Stimulated activated CD8-positive, alpha-beta memory T cell treated with anti-CD3 and anti-CD28 coated beads, Interleukin-2, amount 100 ng/mL, for 48 hours (primary cell): ENCODE data around the gene FAM72D.
"Not testable (repeated sequence)": the region's sequence is repeated elsewhere in the genome, so short reads cannot be mapped to it uniquely, and the experiment has no call there.

Experiments
- DNase-seq, 2 donors: peaks; one replicate each; pipeline ENCODE4 v3.0.0-alpha.2; 2020; ENCODE audit warnings: low read depth in 2 of 2

The FAM72D gene

DNA sequence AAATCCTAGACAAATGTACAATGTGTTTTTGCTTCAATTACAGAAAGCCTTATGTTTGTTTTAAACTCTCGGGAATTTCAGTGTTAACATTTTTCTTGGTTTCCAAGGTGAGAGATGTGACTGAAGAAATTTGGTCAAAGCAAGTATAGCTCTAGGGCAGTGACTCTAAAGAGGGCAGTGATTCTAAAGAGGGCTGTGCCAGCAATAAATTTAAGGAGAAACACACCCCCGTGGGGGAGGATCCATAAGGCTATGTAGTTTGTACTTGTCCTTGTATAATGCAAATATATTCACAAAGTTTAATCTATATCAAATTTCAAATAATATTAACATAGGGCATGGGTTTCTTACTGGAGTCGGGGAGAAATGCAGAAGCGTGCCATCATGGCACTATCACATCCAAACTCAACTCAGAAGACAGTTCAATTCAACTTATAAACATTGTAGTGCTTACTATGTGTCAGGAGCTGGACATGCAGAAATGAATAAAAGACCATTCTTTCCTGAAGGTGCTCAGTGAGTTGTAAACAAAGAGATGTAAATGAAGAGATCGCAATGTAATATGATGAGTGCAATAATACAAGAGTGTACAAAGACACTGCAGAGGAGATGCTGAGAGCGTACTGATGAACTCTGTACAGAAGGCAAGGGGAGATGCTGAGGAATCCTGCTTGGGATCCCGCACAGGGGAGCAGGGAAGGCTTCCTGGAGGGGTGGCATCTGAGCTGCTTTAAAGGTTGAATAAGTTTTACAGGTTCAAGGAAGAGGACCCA lies 13.1 kb upstream of the FAM72D start:
- DNase-seq = not testable (repeated sequence)

DNA sequence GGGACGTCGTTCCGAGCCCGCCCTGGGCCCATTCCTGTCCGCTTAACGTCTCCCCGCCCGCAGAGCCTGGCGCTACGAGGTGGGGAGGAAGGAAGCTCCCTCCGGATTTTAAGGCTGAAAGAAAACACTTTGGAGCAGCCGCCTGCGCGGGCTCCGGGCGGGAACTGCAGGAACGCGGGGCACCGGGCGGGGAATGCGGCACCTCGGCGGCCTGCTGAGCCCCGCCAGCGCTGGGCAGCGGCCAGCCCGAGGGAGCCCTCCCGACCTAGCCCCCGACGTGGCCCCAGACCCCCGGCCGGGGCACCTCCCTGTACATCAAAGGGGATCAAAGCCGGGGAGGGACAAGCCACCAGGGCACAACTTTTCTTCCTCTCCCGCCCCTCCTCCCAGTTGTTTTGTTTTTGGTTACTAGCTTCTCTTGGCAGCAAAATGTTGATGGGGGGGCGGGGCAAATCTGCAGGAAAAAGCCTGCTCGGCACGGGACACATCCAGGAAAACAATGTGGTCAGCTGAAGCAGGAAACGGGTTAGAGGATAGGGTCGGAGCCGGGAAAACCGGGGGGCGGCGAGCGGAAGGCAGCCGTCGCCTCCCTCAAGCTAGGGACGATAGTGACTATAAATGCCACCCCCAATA lies 2.1 kb upstream of the FAM72D start:
- not testable (repeated sequence) for DNase-seq

DNA sequence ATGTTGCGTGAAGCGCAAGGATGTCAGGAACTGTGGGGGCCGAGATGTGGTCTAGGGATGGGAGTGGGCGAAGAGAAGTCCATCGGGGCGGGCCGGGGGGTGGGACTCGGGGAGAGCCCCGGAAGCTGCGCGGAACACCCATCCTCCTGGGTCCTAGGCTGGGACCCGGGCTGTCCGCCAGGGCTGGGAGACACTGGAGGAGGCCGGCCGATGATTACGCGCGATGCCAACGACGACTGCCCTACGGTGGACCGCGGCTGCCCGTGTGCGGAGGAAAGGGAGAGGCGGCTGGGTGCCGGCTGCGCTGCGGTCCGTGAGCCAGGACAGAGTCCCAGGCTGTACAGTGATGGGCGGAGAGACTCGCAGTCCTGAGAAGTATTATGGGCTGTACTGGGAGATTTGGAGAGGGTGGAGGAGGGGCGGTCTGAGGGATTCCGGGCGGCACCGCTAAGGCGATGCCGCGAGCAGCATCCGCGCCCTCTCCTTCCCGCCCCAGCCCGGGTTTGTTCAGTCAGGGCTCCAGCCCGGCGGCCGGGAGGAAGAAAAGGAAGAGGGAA lies 1.0 kb upstream of the FAM72D start:
- not testable (repeated sequence) for DNase-seq

DNA sequence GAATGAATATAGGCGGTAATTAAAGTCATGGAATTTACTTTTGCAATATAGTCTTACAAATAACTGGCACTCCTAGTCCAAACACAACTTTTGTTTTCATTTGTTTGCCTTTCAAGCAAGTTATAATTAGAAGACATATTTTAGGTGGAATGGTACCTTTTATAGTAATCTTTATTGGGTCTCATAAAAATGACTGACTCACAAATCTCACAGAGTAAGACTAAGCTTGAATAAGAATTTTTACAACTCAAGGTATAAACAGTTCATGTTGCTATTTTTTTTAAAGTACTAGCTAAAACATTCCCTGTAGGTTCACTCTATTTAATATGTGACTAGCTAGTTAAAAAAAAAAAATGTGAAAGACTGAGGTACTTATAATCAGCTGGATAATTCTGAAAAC lies 6.0 kb downstream of the FAM72D start:
- DNase-seq = not testable (repeated sequence)

DNA sequence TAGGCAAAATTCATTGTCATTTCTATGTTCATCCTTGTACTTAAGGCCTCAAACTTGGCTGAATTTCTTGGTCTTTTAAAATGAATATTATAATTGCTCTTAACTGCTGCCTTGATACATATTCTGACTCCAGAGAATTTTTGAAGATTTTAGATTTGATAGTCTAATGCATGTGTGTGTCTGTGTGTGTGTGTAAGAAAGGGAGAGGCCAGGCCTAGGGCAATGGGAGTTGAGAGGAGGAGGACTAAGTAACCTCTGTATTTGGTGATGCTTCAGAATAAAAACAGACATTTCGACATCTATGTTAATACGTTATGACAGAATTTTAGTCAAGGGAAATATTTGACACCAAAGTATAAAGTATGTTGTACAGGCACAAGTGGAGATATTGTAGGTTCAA lies 7.5 kb downstream of the FAM72D start:
- DNase-seq = not testable (repeated sequence)

DNA sequence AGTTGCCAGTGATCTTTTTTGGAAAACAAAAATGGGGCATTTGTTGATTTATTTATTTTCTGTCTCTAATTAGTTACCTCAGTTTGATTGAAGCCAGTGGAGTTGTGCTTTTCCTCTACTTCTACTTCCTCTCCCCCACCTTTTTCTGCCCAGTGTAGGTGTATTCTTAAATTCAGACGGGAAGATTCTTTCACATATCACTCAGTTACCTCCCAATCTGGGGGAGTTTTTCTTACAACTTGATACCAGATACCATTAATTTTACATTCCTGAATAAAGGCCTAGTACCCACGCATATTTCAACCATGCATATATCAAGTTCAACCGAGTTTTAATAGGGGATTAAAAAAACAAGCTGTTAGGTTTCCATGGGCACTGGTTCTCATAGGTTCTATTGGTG lies 15.9 kb downstream of the FAM72D start:
- DNase-seq = not testable (repeated sequence)

DNA sequence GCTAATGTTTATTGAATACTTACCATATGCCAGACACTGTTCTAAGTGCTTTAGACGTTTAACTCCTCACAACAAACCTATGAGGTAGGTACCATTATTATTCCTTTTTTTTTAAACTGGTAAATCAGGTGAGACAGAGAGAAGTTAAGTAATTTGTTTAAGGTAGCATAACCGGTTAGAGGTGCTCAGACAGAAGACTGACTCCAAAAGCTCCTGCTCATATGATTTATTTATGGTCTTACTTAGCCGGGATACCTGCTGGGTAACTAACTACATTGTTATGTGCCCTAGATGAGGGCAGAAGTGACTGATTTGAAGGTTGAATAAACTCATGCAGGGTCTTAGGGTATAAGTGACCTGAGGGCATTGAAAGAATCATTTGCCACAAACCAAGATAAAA lies 16.9 kb downstream of the FAM72D start:
- not testable (repeated sequence) for DNase-seq

DNA sequence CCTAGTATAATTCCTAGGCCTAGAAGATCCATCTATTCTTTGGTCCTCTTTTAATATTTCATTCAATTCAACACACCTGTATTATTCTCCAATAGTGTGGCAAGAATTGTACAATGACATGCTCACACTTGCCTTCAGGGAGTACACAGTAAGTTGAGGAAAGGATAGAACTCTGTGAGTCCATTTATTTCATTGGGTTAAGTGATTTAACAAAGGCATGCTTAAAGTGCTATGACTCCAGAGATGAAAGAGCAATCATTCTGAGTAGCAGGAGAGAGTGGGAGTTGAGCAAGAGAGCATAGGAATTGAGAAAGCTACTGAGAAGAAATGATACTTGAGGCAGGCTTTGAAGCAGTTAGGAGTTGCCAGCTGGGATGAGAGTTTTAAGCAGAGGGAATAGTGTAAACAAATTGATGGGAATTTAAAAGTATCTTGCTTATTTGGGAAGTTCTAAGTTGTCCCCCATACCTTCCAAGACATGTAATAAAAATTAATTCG lies 18.8 kb downstream of the FAM72D start:
- not testable (repeated sequence) for DNase-seq

DNA sequence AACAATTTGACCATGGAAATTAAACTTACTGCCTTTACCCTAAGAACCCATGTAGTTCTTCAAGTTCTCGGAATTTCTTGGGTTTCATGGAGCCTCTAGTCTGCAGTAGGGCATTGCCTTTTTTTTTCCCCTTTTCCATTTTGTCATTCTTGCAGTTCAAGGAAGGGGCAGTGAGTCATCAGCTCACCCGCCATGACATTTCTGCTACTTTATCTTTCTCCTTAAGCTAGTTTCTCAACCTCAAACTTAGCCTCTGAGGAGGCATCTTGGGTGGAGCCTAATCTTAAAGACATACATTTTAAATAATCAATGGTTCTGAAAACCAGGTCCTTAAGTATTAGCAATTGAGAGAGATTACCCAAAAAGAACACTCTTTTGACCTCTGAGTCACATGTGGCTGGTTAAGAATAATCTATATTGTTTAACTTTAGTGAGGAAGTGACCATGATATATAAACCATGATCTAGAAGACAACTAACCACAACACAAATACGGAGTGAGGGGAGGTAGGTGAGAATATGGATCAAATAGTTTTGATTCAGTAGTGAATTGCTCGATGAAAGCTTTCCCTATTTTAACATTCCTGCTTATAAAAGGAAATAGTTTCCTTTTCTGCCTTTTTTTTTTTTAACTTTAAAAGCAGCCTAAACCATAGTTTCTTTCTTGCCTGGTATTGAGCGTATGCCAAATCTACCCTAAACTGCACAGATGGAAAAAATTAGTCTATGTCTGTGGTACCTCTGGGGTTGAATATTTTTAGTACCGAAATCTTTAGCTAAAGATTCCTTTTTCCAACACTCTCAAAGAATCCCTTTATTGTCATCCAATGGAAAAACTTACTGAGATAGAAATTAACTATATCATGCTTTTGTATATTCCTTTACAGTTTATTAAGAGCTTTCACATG lies 20.1 kb downstream of the FAM72D start:
- not testable (repeated sequence) for DNase-seq

DNA sequence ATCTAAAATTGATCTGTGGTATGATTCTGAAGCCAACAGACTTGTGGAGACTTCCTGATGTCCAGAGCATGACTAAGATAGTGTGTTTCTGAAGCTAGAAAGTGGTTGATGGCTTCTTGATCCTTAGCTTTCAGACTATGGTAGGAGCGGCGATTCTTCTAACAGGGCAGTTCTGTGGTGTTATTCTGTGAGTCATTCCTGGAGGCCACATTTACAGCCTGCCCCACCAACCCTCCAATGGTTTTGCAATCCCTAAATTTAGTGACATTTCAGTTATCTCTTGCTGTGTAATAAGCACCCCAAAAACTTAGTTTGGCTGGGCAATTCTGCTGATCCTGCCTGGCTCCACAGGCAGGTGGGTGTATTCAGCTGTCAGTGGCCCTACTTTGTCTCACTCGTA lies 24.1 kb downstream of the FAM72D start:
- not testable (repeated sequence) for DNase-seq

DNA sequence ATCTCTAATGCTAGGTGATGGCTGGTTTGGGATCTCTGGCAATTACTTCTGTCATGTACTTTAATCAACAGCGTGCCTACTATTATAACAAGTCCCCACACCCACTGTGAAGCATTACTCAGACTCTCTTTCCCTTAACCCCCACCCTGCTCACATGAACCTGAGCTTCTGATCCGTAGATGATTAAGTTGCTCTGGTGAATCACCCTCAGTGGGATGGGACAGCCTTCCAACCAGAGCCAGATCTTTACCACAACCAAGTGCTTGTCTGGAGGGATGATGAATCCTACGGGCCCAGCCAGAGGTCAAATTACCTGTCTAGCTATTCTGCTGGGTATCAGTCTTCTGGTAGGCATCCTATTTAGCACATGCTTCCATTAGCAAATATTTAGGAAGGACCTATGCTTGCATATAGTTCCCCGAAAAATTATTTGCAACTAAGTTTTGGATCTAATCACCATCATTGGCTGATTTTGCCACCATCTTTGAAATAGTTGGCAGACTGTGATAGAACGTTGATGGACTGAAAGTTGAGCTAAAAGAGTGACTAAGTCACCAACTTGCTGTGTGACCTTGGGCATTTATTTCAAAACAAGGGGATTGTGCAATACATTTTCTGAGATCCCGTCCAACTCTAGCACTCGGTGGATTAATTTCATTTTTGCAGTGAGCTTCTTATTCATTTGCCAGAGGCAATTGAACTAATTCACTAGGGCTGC lies 26.7 kb downstream of the FAM72D start:
- not testable (repeated sequence) for DNase-seq

DNA sequence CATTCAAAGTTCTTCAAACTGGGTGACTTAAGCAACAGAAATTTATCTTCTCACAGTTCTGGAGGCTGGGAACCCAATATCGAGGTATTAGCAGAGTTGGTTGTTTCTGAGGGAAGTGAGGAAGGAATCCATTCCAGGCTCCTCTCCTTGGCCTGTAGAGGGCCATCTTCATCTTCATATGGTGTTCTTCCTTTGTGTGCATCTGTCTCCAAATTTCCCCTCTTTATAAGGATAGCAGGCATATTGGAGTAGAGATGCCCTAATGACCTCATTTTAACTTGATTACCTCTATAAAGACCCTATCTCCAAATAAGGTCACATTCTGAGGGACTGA lies 27.3 kb downstream of the FAM72D start:
- DNase-seq = not testable (repeated sequence)

DNA sequence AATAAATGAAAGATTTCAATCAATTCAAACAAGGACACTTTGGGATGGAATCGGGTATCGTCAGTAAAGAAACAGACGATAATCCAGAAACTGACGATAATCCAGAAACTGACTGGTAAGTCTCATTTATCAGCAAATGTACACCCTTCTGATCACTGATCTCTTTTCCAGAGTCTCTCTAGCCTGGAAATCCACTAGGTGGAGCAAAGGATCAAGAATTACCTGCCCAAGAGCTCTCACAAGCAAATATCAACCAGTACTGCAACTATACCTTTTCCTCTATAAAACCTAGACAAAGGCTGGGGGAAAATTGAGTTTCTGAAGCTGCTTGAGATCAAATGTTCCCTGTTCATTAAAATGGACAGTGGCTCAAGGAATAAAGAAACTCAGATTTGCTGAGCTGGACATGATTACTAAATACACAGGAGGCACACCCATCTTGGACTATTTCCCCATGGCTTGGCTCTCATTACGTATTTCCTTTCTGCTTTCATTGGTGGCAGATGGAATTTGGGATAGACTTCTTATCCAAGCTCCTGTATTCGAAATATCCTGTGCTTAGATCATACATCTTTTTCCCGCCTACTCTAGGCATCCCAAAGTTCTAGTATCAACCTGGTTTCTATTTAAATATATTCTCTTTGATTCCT lies 28.3 kb downstream of the FAM72D start:
- not testable (repeated sequence) for DNase-seq

DNA sequence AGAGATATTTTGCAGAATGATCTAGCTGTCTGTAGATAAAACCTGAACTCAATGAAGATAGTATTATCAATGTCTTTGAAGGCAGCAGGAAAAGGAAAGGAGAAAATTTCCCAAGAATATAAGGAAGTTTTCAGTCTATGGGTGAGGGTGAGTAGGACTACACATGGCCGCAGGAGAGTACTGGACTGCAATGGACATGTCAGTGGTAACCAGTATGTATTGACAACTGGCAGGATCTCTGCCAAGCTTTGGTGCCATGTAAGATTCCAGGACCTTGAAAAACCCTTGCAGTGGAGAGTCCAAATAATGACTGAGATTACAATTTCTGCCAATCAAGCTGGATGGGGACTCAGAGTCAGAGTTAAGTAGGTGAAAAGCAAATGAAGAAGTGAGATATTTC lies 29.3 kb downstream of the FAM72D start:
- not testable (repeated sequence) for DNase-seq

DNA sequence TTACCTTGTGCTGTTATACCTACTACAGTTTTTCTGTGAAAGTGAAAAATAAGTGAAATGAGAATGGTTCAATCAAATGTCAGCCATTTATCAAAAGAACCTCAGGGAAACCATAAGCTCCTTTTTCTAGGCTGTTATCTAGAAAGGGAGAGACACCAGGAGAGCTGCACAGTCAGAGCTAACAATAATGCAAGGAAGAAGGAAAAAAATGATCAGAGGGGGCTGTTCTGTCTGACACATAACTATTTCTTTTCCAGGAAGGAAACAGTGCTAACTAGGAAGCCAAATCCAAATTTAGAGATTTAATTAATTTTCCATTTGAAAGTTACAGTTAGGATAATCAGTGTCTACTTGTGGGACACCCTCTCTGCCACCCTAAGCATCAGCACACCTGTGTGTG lies 31.4 kb downstream of the FAM72D start:
- not testable (repeated sequence) for DNase-seq

DNA sequence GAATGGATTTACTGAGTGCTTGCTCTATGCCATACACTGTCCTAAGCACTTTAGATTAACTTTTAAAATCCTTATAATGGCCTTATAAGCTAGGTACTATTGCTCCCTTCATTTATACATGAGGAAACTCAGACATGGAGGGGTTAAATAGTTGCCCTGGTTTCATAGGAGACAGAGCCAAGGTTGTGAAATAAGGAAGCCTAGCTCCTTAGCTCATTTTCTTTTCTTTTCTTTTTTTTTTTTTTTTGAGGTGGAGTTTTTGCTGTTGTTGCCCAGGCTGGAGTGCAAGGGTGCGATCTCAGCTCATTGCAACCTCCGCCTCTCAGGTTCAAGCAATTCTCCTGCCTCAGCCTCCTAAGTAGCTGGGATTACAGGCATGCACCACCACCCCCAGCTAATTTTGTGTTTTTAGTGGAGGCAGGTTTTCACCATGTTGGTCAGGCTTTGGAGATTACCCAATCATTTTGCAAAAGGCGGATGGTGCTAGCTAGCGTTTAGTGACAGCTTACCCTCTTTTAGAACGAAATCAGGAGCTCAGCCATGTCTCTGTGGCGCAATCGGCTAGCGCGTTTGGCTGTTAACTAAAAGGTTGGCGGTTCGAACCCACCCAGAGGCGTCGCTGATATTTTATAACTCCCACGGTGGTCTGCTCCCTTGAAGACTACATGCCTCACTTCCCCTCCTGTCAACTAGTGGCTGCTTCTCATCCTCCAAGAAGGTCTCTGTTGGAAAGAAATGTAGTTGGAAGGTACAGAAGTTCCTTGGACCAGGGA lies 33.1 kb downstream of the FAM72D start:
- not testable (repeated sequence) for DNase-seq

DNA sequence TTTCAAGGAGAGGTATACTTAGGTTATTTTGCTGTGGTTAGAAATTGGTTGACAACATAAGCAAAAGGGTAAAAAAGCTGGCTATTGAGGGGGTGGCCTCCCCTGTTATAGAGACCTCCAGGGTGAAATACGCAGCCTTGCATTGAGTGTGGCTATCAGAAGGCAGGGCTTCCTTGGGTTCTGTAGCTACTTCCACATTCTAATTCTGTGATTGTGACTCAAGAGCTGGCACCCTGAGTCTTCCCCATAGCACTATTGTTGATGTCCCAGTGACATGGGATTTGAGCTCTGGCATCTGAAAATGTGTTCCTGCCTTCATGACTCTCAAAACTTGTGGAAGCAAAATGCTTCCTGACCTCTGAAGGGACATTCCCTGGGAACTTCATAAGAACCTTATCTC lies 38.7 kb downstream of the FAM72D start:
- DNase-seq = not testable (repeated sequence)

DNA sequence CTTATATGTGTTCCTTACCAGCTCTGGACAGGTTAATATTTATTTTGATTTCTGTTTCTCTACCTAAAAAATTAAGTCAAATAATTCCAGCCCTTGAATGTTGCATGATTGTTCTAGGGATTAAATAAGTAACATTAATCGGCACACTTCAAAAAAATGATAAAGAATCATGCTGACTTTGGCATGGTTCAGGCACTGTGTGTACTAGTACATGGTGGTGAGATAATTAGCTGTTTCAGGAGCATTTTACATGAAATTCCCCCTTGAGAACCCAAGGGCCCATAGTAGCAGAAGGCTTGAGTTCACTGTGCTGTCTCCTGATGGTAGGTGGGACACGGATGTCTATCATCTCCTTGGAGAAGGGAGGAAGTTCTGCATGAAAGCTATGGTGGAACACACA lies 44.8 kb downstream of the FAM72D start:
- not testable (repeated sequence) for DNase-seq

DNA sequence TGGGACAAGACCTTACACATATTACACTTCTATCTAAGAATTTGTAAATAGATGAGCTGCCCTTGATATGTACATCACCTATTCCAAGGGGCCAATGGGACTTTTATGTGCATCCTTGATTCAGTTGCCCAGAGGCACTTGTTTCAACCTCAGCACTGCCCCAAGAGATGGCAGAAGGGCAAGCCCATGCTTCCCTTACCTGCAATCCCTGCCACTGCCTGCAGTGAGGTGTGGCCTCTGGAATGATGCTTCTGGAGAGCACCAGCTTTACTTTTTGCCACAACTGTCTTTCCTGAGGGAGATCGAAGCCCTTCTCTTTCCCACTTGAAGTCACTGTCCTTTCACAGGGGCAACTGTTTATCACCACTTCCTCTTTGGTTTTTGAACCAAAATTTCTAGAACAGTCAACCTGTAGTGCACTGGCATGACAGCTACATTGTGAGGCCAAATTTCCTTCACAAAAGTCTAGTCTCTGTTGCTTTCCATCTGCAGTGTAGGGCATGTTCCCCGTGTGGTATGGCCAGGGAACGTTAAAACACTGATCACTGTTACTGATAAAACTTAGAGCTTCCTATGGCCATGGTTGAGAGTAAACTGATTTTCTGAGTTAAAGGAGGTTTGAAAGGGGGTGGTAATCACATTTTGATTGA lies 48.6 kb downstream of the FAM72D start:
- not testable (repeated sequence) for DNase-seq
